IMR-90 (cell line): ENCODE measurements around the gene OBP2B.
"Not testable (repeated sequence)": the region's sequence is repeated elsewhere in the genome, so short reads cannot be mapped to it uniquely, and the experiment has no call there.

Source experiments
- BHLHE40 ChIP-seq: fragments of 150-350 bp; IDR thresholded peaks from 2 replicates; pipeline ENCODE4 v1.6.1; 2016; ENCODE audit warnings: mild to moderate bottlenecking, low read depth, low read length
- CTCF ChIP-seq: conservative IDR thresholded peaks from 2 replicates; pipeline ENCODE4 v1.5.1; 2012; ENCODE audit warnings: mild to moderate bottlenecking, low read depth, low read length, improper control_type of control experiment
- MAFK ChIP-seq: IDR thresholded peaks from 2 replicates; pipeline ENCODE4 v1.6.1; 2012; ENCODE audit warnings: low read depth, low read length, improper control_type of control experiment
- POLR2A ChIP-seq: IDR thresholded peaks from 2 replicates; pipeline ENCODE4 v1.6.1; 2012; ENCODE audit warnings: mild to moderate bottlenecking, low read depth, low read length
- SMC3 ChIP-seq: fragments of 150-350 bp; IDR thresholded peaks from 2 replicates; pipeline ENCODE4 v1.6.1; 2016; ENCODE audit warnings: low read depth, mild to moderate bottlenecking, antibody characterized with exemption, low read length, moderate library complexity

GRCh38 chr9:133209327-133210201 is 514 bp upstream of the OBP2B start:
- TF ChIP-seq CTCF, POLR2A, SMC3, MAFK, BHLHE40: not testable (repeated sequence)
